HepG2 (cell line): ENCODE results near the gene GPR61. TPM values are rescaled to one million over a fixed set of nuclear protein-coding genes. Genes with fewer than 3 reads are reported as not detected.

ENCODE experiments used
- ASH2L ChIP-seq: fragments of 300-600, 200-600 bp; sonication (generic); IDR thresholded peaks from 2 replicates; pipeline ENCODE4 v1.7.0; 2017; ENCODE audit warnings: low read depth, mild to moderate bottlenecking, moderate library complexity, mixed read lengths, low read length; ENCODE audit not compliant: insufficient read length
- EP300 ChIP-seq, 3 experiments: sonication (generic) in 1 of 3; formaldehyde crosslinking in 1 of 3; IDR thresholded peaks; 2 replicates each; pipeline versions ENCODE4 v1.5.1 to v1.6.1; 2011 to 2020; ENCODE audit warnings: low read depth in 2 of 3, low read length in 2 of 3, borderline replicate concordance in 1 of 3, improper control_type of control experiment in 1 of 3, mild to moderate bottlenecking in 1 of 3, missing genetic modification reagents in 1 of 3, moderate library complexity in 1 of 3
- GFI1 ChIP-seq: sonication (generic); formaldehyde crosslinking; IDR thresholded peaks from 2 replicates; pipeline ENCODE4 v1.5.0; 2020; ENCODE audit warnings: missing genetic modification reagents, mild to moderate bottlenecking, borderline replicate concordance
- HES4 ChIP-seq: sonication (generic); formaldehyde crosslinking; IDR thresholded peaks from 2 replicates; pipeline ENCODE4 v1.9.0; 2021; ENCODE audit warnings: mild to moderate bottlenecking, missing genetic modification reagents, borderline replicate concordance
- IRF2 ChIP-seq: IDR thresholded peaks from 2 replicates; pipeline ENCODE4 v1.6.1; 2018; ENCODE audit warnings: missing genetic modification reagents, missing compliant biosample characterization
- JARID2 ChIP-seq: sonication (generic); formaldehyde crosslinking; IDR thresholded peaks from 2 replicates; pipeline ENCODE4 v1.8.1; 2023; ENCODE audit warnings: missing genetic modification reagents, inconsistent platforms; ENCODE audit not compliant: insufficient replicate concordance
- NFE2L1 ChIP-seq: sonication (generic); formaldehyde crosslinking; IDR thresholded peaks from 2 replicates; pipeline ENCODE4 v1.4.0; 2020; ENCODE audit warnings: missing genetic modification reagents, mild to moderate bottlenecking, borderline replicate concordance
- SMC3 ChIP-seq: IDR thresholded peaks from 2 replicates; pipeline ENCODE4 v1.6.1; 2011; ENCODE audit warnings: low read length, improper control_type of control experiment
- SOX5 ChIP-seq: IDR thresholded peaks from 2 replicates; pipeline ENCODE4 v1.6.1; 2016; ENCODE audit warnings: borderline replicate concordance
- TGIF2 ChIP-seq: IDR thresholded peaks from 2 replicates; pipeline ENCODE4 v1.6.1; 2016; ENCODE audit warnings: control low read depth, missing compliant biosample characterization
- ZFP36L2 ChIP-seq: sonication (generic); formaldehyde crosslinking; IDR thresholded peaks from 2 replicates; pipeline ENCODE4 v1.4.0; 2020; ENCODE audit warnings: missing genetic modification reagents
- ZFP37 ChIP-seq: sonication (generic); formaldehyde crosslinking; IDR thresholded peaks from 2 replicates; pipeline ENCODE4 v1.4.0; 2020; ENCODE audit warnings: missing genetic modification reagents, borderline replicate concordance
- ZMAT3 ChIP-seq: sonication (generic); formaldehyde crosslinking; conservative IDR thresholded peaks from 2 replicates; pipeline ENCODE4 v1.7.0; 2021; ENCODE audit warnings: missing genetic modification reagents
- ZNF10 ChIP-seq: sonication (generic); formaldehyde crosslinking; IDR thresholded peaks from 2 replicates; pipeline ENCODE4 v1.4.0; 2020; ENCODE audit warnings: mild to moderate bottlenecking, low read depth, missing genetic modification reagents, borderline replicate concordance
- ZNF333 ChIP-seq: sonication (generic); formaldehyde crosslinking; IDR thresholded peaks from 2 replicates; pipeline ENCODE4 v1.4.0; 2020; ENCODE audit warnings: mild to moderate bottlenecking, missing genetic modification reagents, borderline replicate concordance
- ZNF382 ChIP-seq: sonication (generic); formaldehyde crosslinking; IDR thresholded peaks from 2 replicates; pipeline ENCODE4 v1.5.0; 2020; ENCODE audit warnings: missing genetic modification reagents, mild to moderate bottlenecking, borderline replicate concordance
- ZNF383 ChIP-seq: sonication (generic); formaldehyde crosslinking; IDR thresholded peaks from 2 replicates; pipeline ENCODE4 v1.4.0; 2020; ENCODE audit warnings: missing genetic modification reagents, mild to moderate bottlenecking, borderline replicate concordance
- ZNF788 ChIP-seq: sonication (generic); formaldehyde crosslinking; IDR thresholded peaks from 2 replicates; pipeline ENCODE4 v1.5.0; 2020; ENCODE audit warnings: mild to moderate bottlenecking, missing genetic modification reagents, borderline replicate concordance
- polyA plus RNA-seq, 8 experiments: library from polyadenylated mRNA; depleted of rRNA in 3 of 8; stranded (reverse) in 7 of 8; unstranded in 1 of 8; fragments of >200 nt; fragmentation: Illumina TruSeq in 4 of 8; extraction: Trizol in 4 of 8; gene quantifications; 2 replicates each; pipeline versions ENCODE4 v1.2.1 to v1.2.3, GENCODE V29; 2011 to 2016; ENCODE audit warnings: low read depth in 4 of 8, missing spikeins in 1 of 8, mixed read lengths in 1 of 8; ENCODE audit not compliant: insufficient read depth in 1 of 8
- total RNA-seq, 5 experiments: library from RNA; depleted of rRNA; stranded (reverse); fragments of >200 nt; fragmentation: Illumina TruSeq; extraction: Trizol; gene quantifications; 2 replicates each; pipeline ENCODE4 v1.2.3, GENCODE V29; 2016; ENCODE audit warnings: low read depth in 1 of 5
- TF ChIP-seq, protein P1 (sequence below): sonication (generic); formaldehyde crosslinking; conservative IDR thresholded peaks from 2 replicates; pipeline ENCODE4 v1.4.0; 2020; ENCODE audit warnings: missing genetic modification reagents
- TF ChIP-seq, protein P2 (sequence below): fragments of 450-650 bp; IDR thresholded peaks from 2 replicates; pipeline ENCODE4 v1.6.1; 2017; ENCODE audit warnings: mild to moderate bottlenecking
- TF ChIP-seq, protein P3 (sequence below): sonication (generic); formaldehyde crosslinking; IDR thresholded peaks from 2 replicates; pipeline ENCODE4 v1.4.0; 2020; ENCODE audit warnings: missing genetic modification reagents

GPR61 gene
- total and polyA plus RNA-seq, 2 of the 13 experiments (the other 11 are each of a cell fraction or from before 2014, with no cell fraction given), result not detected

DNA sequence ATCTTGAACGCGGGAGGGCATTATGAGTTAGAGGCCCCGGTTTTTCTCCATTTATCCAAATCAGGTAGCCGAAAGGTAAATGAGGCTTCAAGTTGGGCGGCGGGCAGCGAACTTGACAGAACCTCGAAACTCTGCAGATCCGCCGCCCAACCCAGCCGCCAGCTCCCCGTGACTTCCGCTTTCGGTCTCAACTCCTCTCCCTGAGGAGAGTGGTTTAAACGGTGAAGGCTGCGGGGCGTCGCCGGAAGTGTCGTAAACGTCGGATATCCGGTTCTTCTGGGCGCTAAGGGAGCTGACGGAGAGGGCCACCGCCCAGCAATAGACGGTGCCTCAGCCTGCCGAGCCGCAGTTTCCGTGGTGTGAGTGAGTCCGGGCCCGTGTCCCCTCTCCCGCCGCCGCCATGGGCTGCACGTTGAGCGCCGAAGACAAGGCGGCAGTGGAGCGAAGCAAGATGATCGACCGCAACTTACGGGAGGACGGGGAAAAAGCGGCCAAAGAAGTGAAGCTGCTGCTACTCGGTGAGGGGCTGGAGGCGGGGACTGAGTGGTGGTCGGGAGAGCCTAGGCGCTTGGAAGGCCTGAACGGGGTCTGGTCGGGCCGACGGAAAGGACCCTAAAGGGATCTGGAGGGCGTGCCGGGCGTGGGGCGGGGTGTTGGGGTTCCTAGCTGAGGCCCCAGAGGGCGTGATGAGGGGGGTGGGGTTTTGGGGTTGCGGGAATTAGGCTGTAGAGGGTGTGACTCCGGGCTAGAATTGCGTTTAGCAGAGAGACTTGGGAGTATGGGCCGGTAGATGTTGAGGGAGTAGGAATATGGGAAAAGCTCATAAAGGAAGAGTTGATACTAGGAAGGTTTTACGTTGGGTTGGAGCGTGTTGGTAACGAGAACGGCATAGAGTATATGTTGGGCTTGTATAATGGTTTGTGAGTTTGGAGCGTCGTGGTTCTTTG lies 8.9 kb downstream of the GPR61 start, which contains the start of gene GNAI3 (continued):
- TF ChIP-seq, protein P1, sequence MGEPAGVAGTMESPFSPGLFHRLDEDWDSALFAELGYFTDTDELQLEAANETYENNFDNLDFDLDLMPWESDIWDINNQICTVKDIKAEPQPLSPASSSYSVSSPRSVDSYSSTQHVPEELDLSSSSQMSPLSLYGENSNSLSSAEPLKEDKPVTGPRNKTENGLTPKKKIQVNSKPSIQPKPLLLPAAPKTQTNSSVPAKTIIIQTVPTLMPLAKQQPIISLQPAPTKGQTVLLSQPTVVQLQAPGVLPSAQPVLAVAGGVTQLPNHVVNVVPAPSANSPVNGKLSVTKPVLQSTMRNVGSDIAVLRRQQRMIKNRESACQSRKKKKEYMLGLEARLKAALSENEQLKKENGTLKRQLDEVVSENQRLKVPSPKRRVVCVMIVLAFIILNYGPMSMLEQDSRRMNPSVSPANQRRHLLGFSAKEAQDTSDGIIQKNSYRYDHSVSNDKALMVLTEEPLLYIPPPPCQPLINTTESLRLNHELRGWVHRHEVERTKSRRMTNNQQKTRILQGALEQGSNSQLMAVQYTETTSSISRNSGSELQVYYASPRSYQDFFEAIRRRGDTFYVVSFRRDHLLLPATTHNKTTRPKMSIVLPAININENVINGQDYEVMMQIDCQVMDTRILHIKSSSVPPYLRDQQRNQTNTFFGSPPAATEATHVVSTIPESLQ (CRISPR knock-in tag), result no peak
- peak; percentile 46; the same call in 1 of the 2 replicates for TF ChIP-seq SOX5 (CRISPR knock-in tag)
- TF ChIP-seq EP300 (IDR thresholded peaks at IDR 0.05; ENCODE audit: low read depth in 2 of 2, low read length in 2 of 2), result 0 out of 4 replicates have a peak, but pooled peaks of 1 of the 2 experiments have one; percentile 30
- TF ChIP-seq EP300 (CRISPR knock-in tag; IDR thresholded peaks at IDR 0.05; ENCODE audit: borderline replicate concordance), result 0 out of 2 replicates have a peak, but pooled peaks have one; percentile 42
- TF ChIP-seq SMC3, result no peak; the same call in 1 of the 2 replicates
- TF ChIP-seq JARID2 (CRISPR knock-in tag), result no peak
- TF ChIP-seq ASH2L, result peak; percentile 86
- no peak for TF ChIP-seq ZNF383
- TF ChIP-seq ZNF382 (CRISPR knock-in tag), result no peak
- peak; percentile 50 for TF ChIP-seq GFI1 (CRISPR knock-in tag)
- no peak for TF ChIP-seq NFE2L1 (CRISPR knock-in tag)
- TF ChIP-seq ZNF788 (CRISPR knock-in tag), result peak; percentile 90; the same call in 1 of the 2 replicates
- no peak; the same call in 1 of the 2 replicates for TF ChIP-seq ZMAT3 (CRISPR knock-in tag)
- TF ChIP-seq TGIF2 (CRISPR knock-in tag), result no peak
- TF ChIP-seq ZFP37 (CRISPR knock-in tag), result no peak
- TF ChIP-seq ZNF10 (CRISPR knock-in tag), result no peak
- TF ChIP-seq, protein P2, sequence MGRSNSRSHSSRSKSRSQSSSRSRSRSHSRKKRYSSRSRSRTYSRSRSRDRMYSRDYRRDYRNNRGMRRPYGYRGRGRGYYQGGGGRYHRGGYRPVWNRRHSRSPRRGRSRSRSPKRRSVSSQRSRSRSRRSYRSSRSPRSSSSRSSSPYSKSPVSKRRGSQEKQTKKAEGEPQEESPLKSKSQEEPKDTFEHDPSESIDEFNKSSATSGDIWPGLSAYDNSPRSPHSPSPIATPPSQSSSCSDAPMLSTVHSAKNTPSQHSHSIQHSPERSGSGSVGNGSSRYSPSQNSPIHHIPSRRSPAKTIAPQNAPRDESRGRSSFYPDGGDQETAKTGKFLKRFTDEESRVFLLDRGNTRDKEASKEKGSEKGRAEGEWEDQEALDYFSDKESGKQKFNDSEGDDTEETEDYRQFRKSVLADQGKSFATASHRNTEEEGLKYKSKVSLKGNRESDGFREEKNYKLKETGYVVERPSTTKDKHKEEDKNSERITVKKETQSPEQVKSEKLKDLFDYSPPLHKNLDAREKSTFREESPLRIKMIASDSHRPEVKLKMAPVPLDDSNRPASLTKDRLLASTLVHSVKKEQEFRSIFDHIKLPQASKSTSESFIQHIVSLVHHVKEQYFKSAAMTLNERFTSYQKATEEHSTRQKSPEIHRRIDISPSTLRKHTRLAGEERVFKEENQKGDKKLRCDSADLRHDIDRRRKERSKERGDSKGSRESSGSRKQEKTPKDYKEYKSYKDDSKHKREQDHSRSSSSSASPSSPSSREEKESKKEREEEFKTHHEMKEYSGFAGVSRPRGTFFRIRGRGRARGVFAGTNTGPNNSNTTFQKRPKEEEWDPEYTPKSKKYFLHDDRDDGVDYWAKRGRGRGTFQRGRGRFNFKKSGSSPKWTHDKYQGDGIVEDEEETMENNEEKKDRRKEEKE, result no peak
- TF ChIP-seq, protein P3, sequence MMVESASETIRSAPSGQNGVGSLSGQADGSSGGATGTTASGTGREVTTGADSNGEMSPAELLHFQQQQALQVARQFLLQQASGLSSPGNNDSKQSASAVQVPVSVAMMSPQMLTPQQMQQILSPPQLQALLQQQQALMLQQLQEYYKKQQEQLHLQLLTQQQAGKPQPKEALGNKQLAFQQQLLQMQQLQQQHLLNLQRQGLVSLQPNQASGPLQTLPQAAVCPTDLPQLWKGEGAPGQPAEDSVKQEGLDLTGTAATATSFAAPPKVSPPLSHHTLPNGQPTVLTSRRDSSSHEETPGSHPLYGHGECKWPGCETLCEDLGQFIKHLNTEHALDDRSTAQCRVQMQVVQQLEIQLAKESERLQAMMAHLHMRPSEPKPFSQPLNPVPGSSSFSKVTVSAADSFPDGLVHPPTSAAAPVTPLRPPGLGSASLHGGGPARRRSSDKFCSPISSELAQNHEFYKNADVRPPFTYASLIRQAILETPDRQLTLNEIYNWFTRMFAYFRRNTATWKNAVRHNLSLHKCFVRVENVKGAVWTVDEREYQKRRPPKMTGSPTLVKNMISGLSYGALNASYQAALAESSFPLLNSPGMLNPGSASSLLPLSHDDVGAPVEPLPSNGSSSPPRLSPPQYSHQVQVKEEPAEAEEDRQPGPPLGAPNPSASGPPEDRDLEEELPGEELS (CRISPR knock-in tag), result peak; percentile 35
- TF ChIP-seq ZNF333 (CRISPR knock-in tag), result no peak
- peak; percentile 44; the same call in 1 of the 2 replicates for TF ChIP-seq HES4
- TF ChIP-seq IRF2, result peak; percentile 92
- no peak for TF ChIP-seq ZFP36L2
